Gastroesophageal sphincter (tissue), 4 donors: ENCODE data around the gene PLEKHN1. TPM values are rescaled to one million over a fixed set of nuclear protein-coding genes. Genes with fewer than 3 reads are reported as not detected.

ENCODE experiments used
- ATAC-seq: fragments of 150-250 bp; one replicate; pipeline ENCODE4 v1.9.1; 2016; ENCODE audit warnings: mild to moderate bottlenecking, moderate library complexity
- H3K27ac ChIP-seq, 4 donors: fragments of 200-600 bp; sonication (generic) in 3 of 4; 1 replicate in 3 of 4; 2 replicates in 1 of 4; pipeline ENCODE4 v1.5.1; 2016 to 2019
- H3K27me3 ChIP-seq: fragments of 200-600 bp; sonication (generic); one replicate; pipeline ENCODE4 v1.5.1; 2019
- H3K36me3 ChIP-seq, 2 donors: fragments of 200-600 bp; sonication (generic); one replicate each; pipeline ENCODE4 v1.5.1; 2019; ENCODE audit warnings: control low read depth in 1 of 2
- H3K4me1 ChIP-seq, 3 donors: fragments of 200-600 bp; sonication (generic); 1 replicate in 2 of 3; 2 replicates in 1 of 3; pipeline ENCODE4 v1.5.1; 2016 to 2019; ENCODE audit warnings: control low read depth in 2 of 3
- H3K4me3 ChIP-seq, 2 donors: fragments of 200-600 bp; sonication (generic); one replicate each; pipeline ENCODE4 v1.5.1; 2019; ENCODE audit warnings: mild to moderate bottlenecking in 1 of 2, moderate library complexity in 1 of 2
- H3K9me3 ChIP-seq, 3 donors: fragments of 200-600 bp; sonication (generic); one replicate each; pipeline ENCODE4 v1.5.1; 2017 to 2019; ENCODE audit warnings: control low read depth in 2 of 3
- CTCF ChIP-seq, 4 experiments: fragments of 200-600 bp in 2 of 4; fragments of 450-650 bp in 2 of 4; sonication (generic) in 1 of 4; IDR thresholded peaks; one replicate each; pipeline ENCODE4 v1.5.1; 2017 to 2019; ENCODE audit warnings: antibody characterized with exemption in 4 of 4, mild to moderate bottlenecking in 2 of 4, moderate library complexity in 2 of 4
- EP300 ChIP-seq: sonication (generic); formaldehyde crosslinking; IDR thresholded peaks from one replicate; pipeline ENCODE4 v1.6.1; 2017; ENCODE audit warnings: antibody characterized with exemption, mild to moderate bottlenecking
- POLR2A ChIP-seq, 2 donors: fragments of 450-650 bp; IDR thresholded peaks; one replicate each; pipeline ENCODE4 v1.6.1; 2017; ENCODE audit warnings: antibody characterized with exemption in 2 of 2, mild to moderate bottlenecking in 2 of 2, moderate library complexity in 1 of 2
- POLR2AphosphoS5 ChIP-seq: sonication (generic); formaldehyde crosslinking; IDR thresholded peaks from one replicate; pipeline ENCODE4 v1.6.1; 2017; ENCODE audit warnings: antibody characterized with exemption
- WGBS, 2 donors: methylation state at CpG; one replicate each; pipeline ENCODE4 v1.1.5; 2018; ENCODE audit warnings: low coverage in 1 of 2; 5-methylcytosine and 5-hydroxymethylcytosine counted together
- total RNA-seq, 4 donors: library from RNA; depleted of rRNA; stranded (reverse); fragments of >200 nt; gene quantifications; one replicate each; pipeline ENCODE4 v1.1.0, GENCODE V29; 2016

PLEKHN1 gene
- total RNA-seq, 4 donors from 2014 or later: 0.62 to 2.3 TPM; not detected in 2

GRCh38 chr1:978835-979743, 12.8 kb downstream of the PLEKHN1 start:
- Histone ChIP-seq H3K27ac (no peak overlapping the region), H3K4me1 (peaks cover 0 to 18% (median 5%) of the 10 kb centered on the region in 3 donors), H3K27me3 (peaks cover 74% of the 10 kb centered on the region), H3K9me3 (no peaks in the 10 kb centered on the region), H3K4me3 (no peak overlapping the region), H3K36me3 (no peaks in the 10 kb centered on the region)
- no peak for ATAC-seq
- WGBS, 2 donors: 100% methylated on average over 1 of the region's 60 CpGs; no CpG with 5 or more reads in 1 of the 2 donors
- TF ChIP-seq CTCF (IDR thresholded peaks at IDR 0.05) (no peak), POLR2A (IDR thresholded peaks at IDR 0.05) (no peak), POLR2AphosphoS5 (no peak), EP300 (no peak)

- no peaks in the 10 kb centered on the region for H3K9me3 ChIP-seq
- no peak overlapping the region for H3K4me3 ChIP-seq
- ATAC-seq: no peak
- H3K36me3 ChIP-seq: no peaks in the 10 kb centered on the region
- TF ChIP-seq EP300 (no peak), POLR2AphosphoS5 (no peak), POLR2A (IDR thresholded peaks at IDR 0.05) (no peak), CTCF (IDR thresholded peaks at IDR 0.05) (no peak)
- no peak overlapping the region for H3K27ac ChIP-seq
- H3K4me1 ChIP-seq: peaks cover 0 to 22% (median 7%) of the 10 kb centered on the region in 3 donors
- H3K27me3 ChIP-seq: peaks cover 74% of the 10 kb centered on the region
- WGBS, 2 donors: 100% methylated on average over 4 of the region's 9 CpGs; no CpG with 5 or more reads in 1 of the 2 donors
Observed at GRCh38 chr1:979744-980072, 13.4 kb downstream of the PLEKHN1 start.

- Histone ChIP-seq H3K27ac (no peak overlapping the region), H3K4me3 (no peak overlapping the region), H3K4me1 (peaks cover 0 to 22% (median 7%) of the 10 kb centered on the region in 3 donors), H3K9me3 (no peaks in the 10 kb centered on the region), H3K27me3 (peaks cover 74% of the 10 kb centered on the region), H3K36me3 (no peaks in the 10 kb centered on the region)
- WGBS, 2 donors: 65% methylated on average over 4 of the region's 13 CpGs; no CpG with 5 or more reads in 1 of the 2 donors
- TF ChIP-seq POLR2A (IDR thresholded peaks at IDR 0.05) (no peak), POLR2AphosphoS5 (no peak), CTCF (IDR thresholded peaks at IDR 0.05) (no peak), EP300 (no peak)
- no peak for ATAC-seq
Observed at GRCh38 chr1:980137-980571, 13.9 kb downstream of the PLEKHN1 start.

- no peak overlapping the region for H3K27ac ChIP-seq
- peaks cover 0 to 15% (median 7%) of the 10 kb centered on the region in 3 donors for H3K4me1 ChIP-seq
- no peak for ATAC-seq
- no peaks in the 10 kb centered on the region for H3K9me3 ChIP-seq
- 77% methylated on average over 8 of the region's 35 CpGs; no CpG with 5 or more reads in 1 of the 2 donors for WGBS, 2 donors
- no peak for TF ChIP-seq EP300
- TF ChIP-seq POLR2A (IDR thresholded peaks at IDR 0.05): no peak
- TF ChIP-seq CTCF (IDR thresholded peaks at IDR 0.05): no peak
- TF ChIP-seq POLR2AphosphoS5: no peak
- no peaks in the 10 kb centered on the region for H3K36me3 ChIP-seq
- H3K4me3 ChIP-seq: no peak overlapping the region
- H3K27me3 ChIP-seq: peaks cover 74% of the 10 kb centered on the region
Observed at GRCh38 chr1:980602-981395, 14.5 kb downstream of the PLEKHN1 start.
